HepG2 (cell line): Measurements from ENCODE around the gene SLC9A4. TPM values are rescaled to one million over a fixed set of nuclear protein-coding genes. Genes with fewer than 3 reads are reported as not detected.

Experiments used
- AKAP8 ChIP-seq: sonication (generic); formaldehyde crosslinking; IDR thresholded peaks from 2 replicates; pipeline ENCODE4 v1.5.1; 2020; ENCODE audit warnings: mild to moderate bottlenecking, missing genetic modification reagents
- MYPOP ChIP-seq: sonication (generic); formaldehyde crosslinking; IDR thresholded peaks from 2 replicates; pipeline ENCODE4 v1.8.1; 2023; ENCODE audit warnings: mild to moderate bottlenecking, moderate library complexity, missing genetic modification reagents
- NCOA1 ChIP-seq: sonication (generic); formaldehyde crosslinking; IDR thresholded peaks from 2 replicates; pipeline ENCODE4 v1.9.0; 2021; ENCODE audit warnings: missing genetic modification reagents
- RARG ChIP-seq: sonication (generic); formaldehyde crosslinking; IDR thresholded peaks from 2 replicates; pipeline ENCODE4 v1.4.0; 2020; ENCODE audit warnings: low read depth, mild to moderate bottlenecking, missing genetic modification reagents
- SRF ChIP-seq: IDR thresholded peaks from 2 replicates; pipeline ENCODE4 v1.6.1; 2011; ENCODE audit warnings: mild to moderate bottlenecking, low read depth, low read length, moderate library complexity
- ZBTB44 ChIP-seq: sonication (generic); formaldehyde crosslinking; IDR thresholded peaks from 2 replicates; pipeline ENCODE4 v1.4.0; 2020; ENCODE audit warnings: missing genetic modification reagents
- ZNF280D ChIP-seq: sonication (generic); formaldehyde crosslinking; IDR thresholded peaks from 2 replicates; pipeline ENCODE4 v1.5.1; 2020; ENCODE audit warnings: mild to moderate bottlenecking, missing genetic modification reagents
- ZNF75D ChIP-seq: sonication (generic); formaldehyde crosslinking; IDR thresholded peaks from 2 replicates; pipeline ENCODE4 v1.8.1; 2023; ENCODE audit warnings: missing genetic modification reagents, mild to moderate bottlenecking, borderline replicate concordance
- polyA plus RNA-seq, 8 experiments: library from polyadenylated mRNA; depleted of rRNA in 3 of 8; stranded (reverse) in 7 of 8; unstranded in 1 of 8; fragments of >200 nt; fragmentation: Illumina TruSeq in 4 of 8; extraction: Trizol in 4 of 8; gene quantifications; 2 replicates each; pipeline versions ENCODE4 v1.2.1 to v1.2.3, GENCODE V29; 2011 to 2016; ENCODE audit warnings: low read depth in 4 of 8, missing spikeins in 1 of 8, mixed read lengths in 1 of 8; ENCODE audit not compliant: insufficient read depth in 1 of 8
- total RNA-seq, 5 experiments: library from RNA; depleted of rRNA; stranded (reverse); fragments of >200 nt; fragmentation: Illumina TruSeq; extraction: Trizol; gene quantifications; 2 replicates each; pipeline ENCODE4 v1.2.3, GENCODE V29; 2016; ENCODE audit warnings: low read depth in 1 of 5

Gene SLC9A4
- total and polyA plus RNA-seq, 2 of the 13 experiments (the other 11 are each of a cell fraction or from before 2014, with no cell fraction given) = not detected

- TF ChIP-seq ZNF280D (no peak), AKAP8 (CRISPR knock-in tag) (no peak), ZBTB44 (CRISPR knock-in tag) (no peak), RARG (CRISPR knock-in tag) (no peak), ZNF75D (CRISPR knock-in tag) (no peak), SRF (no peak), MYPOP (no peak), NCOA1 (CRISPR knock-in tag) (no peak)
- TF ChIP-seq, all 625 proteins: peak for 0
Measured at GRCh38 chr2:102502576-102502975, 29.6 kb downstream of the SLC9A4 start (continued).
